Fibroblast of lung (primary cell): Measurements from ENCODE around the gene MRNIP.

Source experiments
- EZH2 ChIP-seq: IDR thresholded peaks from 2 replicates; pipeline ENCODE4 v1.5.1; 2012; ENCODE audit warnings: low read length, control low read depth, mild to moderate bottlenecking; ENCODE audit errors: missing control alignments
- TF ChIP-seq, protein P1 (sequence below), 2 donors: IDR thresholded peaks in 1 of 2; conservative IDR thresholded peaks in 1 of 2; 1 replicate in 1 of 2; 2 replicates in 1 of 2; pipeline ENCODE4 v1.5.1; 2011 to 2012; ENCODE audit warnings: low read length in 2 of 2, control low read depth in 1 of 2, inconsistent platforms in 1 of 2, low read depth in 1 of 2, mild to moderate bottlenecking in 1 of 2

GRCh38 chr5:179868541-179868940, 9.9 kb upstream of the MRNIP start:
- TF ChIP-seq, protein P1, sequence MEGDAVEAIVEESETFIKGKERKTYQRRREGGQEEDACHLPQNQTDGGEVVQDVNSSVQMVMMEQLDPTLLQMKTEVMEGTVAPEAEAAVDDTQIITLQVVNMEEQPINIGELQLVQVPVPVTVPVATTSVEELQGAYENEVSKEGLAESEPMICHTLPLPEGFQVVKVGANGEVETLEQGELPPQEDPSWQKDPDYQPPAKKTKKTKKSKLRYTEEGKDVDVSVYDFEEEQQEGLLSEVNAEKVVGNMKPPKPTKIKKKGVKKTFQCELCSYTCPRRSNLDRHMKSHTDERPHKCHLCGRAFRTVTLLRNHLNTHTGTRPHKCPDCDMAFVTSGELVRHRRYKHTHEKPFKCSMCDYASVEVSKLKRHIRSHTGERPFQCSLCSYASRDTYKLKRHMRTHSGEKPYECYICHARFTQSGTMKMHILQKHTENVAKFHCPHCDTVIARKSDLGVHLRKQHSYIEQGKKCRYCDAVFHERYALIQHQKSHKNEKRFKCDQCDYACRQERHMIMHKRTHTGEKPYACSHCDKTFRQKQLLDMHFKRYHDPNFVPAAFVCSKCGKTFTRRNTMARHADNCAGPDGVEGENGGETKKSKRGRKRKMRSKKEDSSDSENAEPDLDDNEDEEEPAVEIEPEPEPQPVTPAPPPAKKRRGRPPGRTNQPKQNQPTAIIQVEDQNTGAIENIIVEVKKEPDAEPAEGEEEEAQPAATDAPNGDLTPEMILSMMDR (conservative IDR thresholded peaks at IDR 0.05 in 1 of 2, IDR thresholded peaks at IDR 0.05 in 1 of 2; ENCODE audit: low read depth in 1 of 2, low read length in 2 of 2) = no peak
- TF ChIP-seq EZH2 = no peak
